MG63 (cell line): ENCODE measurements around the gene RNASE12. TPM values are rescaled to one million over a fixed set of nuclear protein-coding genes. Genes with fewer than 3 reads are reported as not detected.

Experiments used
- DNase-seq: peaks from one replicate; pipeline ENCODE4 v3.0.0-alpha.2; 2020
- H3K27me3 ChIP-seq: fragments of 250-450 bp; sonication (Bioruptor Pico); 2 replicates; pipeline ENCODE4 v1.5.1; 2020; ENCODE audit warnings: mild to moderate bottlenecking, moderate library complexity
- H3K36me3 ChIP-seq: fragments of 250-450 bp; sonication (Bioruptor Pico); 2 replicates; pipeline ENCODE4 v1.5.1; 2020; ENCODE audit warnings: mild to moderate bottlenecking, moderate library complexity
- H3K4me3 ChIP-seq: fragments of 250-450 bp; sonication (Bioruptor Pico); 2 replicates; pipeline ENCODE4 v1.5.1; 2020; ENCODE audit warnings: mild to moderate bottlenecking, moderate library complexity
- H3K9me3 ChIP-seq: fragments of 250-450 bp; sonication (Bioruptor Pico); 2 replicates; pipeline ENCODE4 v1.5.1; 2020; ENCODE audit warnings: mild to moderate bottlenecking, moderate library complexity
- total RNA-seq: library from RNA; depleted of rRNA; stranded (reverse); fragments of >200 nt; shearing (Covaris generic); gene quantifications from 2 replicates; pipeline ENCODE4 v1.2.3, GENCODE V29; 2014; ENCODE audit warnings: low replicate concordance

Gene RNASE12
- total RNA-seq, 1 experiment from 2014 or later, result not detected

DNA sequence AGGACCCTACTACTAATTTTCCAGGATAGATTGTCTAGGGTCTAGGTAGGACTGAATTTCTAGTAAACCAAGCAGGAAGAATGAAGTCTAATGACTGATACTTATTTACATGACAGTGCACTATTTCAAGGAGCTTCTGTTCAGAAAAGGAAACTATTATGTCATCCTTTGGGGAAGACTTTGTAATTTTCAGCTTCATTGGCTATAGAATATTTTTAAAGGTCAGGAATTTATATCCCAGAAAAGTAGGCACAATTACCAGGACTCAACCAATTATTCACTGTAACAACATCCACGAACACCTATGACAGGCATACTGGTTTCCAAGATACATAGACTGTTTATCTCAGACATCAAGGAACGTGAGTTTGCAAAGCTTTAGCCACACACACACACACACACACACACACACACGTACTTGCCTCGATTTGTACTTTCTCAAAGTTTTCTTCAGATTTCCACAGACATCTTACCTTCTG is 27.1 kb upstream of the RNASE12 start:
- Histone ChIP-seq H3K36me3 (no peaks in the 10 kb centered on the region), H3K4me3 (no peak overlapping the region), H3K9me3 (no peaks in the 10 kb centered on the region), H3K27me3 (no peaks in the 10 kb centered on the region)
- no peak for DNase-seq

DNA sequence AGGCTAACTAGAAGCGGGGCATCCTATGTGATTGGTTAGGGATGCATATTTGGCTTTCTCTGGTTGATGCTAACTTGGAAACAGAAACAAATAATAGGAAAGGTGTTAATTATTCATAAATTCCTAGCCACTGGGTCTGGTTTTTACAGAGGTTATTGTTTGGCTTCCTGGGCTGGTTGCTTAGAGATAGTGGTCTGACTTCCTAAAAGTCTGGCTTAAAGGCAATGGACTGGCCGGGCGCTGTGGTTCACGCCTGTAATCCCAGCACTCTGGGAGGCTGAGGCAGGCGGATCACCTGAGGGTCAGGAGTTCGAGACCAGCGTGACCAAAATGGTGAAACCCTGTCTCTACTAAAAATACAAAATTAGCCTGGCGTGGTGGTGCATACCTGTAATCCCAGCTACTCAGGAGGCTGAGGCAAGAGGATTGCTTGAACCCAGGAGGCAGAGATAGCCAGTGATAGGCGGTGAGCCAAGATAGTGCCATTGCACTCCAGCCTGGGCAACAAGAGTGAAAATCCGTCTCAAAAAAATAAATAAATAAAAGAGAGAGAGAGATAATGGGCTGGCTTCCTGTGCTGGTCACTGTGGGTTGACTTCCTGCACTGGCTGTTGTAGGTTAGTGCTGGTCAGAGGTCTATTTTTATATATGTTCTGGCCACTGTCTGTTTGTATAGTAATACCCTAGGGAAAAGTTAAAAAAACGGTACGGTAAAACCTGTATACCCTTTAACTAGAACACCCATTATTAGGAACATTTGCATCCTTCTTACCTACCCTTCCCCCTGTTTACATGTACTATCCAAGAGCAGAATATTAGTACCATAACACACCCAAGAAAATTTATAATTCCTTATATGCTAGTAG is 26.2 kb upstream of the RNASE12 start:
- DNase-seq, result no peak

DNA sequence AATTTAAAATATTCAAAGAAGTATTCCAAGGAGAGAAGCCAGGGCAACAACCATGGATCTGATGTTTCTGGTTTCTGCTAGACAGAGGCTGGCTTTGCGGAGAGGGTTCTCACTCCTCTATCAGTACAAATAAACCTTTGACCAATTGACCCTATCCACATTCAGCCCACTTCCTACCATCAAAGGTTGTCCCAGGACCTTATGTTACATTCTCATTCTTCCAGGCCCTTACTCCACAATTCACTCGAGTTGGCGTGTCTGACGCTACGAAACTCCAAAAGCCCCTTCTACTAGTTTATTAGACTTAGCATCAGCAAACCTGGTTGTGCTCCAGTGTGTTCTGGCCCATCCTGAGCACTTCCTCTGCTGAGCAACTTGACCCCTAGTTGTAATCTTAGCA is 24.8 kb upstream of the RNASE12 start:
- Histone ChIP-seq H3K27me3 (no peaks in the 10 kb centered on the region), H3K36me3 (no peaks in the 10 kb centered on the region), H3K9me3 (no peaks in the 10 kb centered on the region), H3K4me3 (no peak overlapping the region)
- DNase-seq, result no peak

More for the DNA sequence above, 26.2 kb upstream of the RNASE12 start:
- Histone ChIP-seq H3K27me3 (no peaks in the 10 kb centered on the region), H3K4me3 (no peak overlapping the region), H3K36me3 (no peaks in the 10 kb centered on the region), H3K9me3 (no peaks in the 10 kb centered on the region)

DNA sequence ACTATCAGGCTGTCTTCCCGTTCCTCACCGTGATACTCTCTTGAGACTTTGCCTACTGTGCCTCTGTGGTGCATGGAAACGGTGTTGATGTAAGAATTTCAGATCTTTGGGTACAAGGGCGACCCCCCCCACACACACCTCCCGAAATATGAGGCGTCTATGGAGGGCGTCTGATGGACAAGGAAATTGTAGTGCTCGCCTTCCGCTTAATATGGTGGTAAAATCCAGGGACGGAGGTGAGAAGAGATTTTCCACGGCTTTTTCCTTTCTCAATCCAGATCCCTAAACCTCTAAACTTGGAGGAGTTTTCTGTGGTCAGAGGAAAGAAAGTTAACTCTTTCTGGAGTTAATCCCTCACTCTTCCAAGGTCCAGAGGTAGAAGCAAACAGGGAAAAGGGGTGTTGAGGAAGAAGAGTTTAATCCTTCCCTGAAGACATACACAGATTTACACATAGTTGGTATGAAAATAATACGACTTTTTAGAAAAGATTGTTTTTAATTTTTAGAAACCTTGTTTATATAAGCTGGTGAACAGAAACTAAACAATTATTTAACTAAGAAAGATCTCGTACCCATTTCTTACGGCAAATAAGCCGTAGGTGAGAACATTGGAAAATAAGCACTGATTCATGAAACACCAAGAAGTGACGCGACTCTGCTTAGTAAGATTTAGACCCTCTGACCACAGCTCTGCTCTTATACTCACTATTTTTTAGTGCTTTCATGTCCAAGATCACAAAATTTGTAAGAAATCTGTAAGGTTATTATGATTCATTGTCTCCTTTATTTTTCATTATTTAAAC is 23.1 kb upstream of the RNASE12 start:
- H3K36me3 ChIP-seq, result no peaks in the 10 kb centered on the region
- H3K27me3 ChIP-seq, result no peaks in the 10 kb centered on the region
- peak overlapping the region; percentile 63 for H3K4me3 ChIP-seq
- peak; percentile 50 for DNase-seq
- no peaks in the 10 kb centered on the region for H3K9me3 ChIP-seq

DNA sequence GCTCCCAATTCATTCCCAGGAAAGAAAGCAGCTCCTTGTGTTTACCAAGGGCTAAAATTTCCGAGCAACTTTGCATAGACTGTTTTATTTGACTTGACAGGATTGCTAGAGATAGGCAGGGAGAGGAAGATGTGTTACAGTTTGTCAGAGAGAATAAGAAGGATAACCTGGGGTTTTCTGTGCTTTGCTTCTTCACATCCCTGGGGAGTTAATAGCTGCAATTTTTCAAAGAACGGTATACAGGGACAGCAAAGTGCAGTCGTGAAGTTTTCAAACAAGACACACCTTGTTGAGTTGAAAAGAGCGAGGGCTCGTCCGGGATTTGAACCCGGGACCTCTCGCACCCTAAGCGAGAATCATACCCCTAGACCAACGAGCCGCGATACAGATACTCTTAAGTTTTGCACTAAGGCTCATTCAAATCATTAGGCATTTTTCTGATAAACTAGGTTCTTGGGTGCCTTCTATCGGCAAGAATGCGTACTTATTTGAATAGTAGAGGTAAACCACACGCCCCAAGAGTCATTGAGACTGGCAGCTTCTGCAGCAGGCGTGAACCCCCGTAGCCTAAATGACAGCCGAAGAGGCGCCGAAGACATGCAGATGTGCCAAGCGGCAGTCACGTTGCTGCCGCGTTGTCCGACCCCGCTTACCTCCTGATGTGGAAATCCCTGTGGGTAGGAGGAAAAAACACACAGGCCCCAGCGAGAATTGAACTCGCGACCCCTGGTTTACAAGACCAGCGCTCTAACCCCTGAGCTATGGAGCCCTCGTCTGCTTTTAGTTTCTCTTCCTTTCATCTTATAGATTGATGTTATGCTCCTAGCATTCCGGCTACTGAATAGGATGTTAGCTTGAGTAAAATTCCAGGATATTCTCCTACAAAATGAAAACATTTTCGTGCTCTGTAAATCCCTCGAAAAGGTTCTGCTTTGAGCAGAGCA is 22.2 kb upstream of the RNASE12 start:
- DNase-seq, result peak; percentile 94
- Histone ChIP-seq H3K4me3 (peak overlapping the region; percentile 63), H3K27me3 (no peaks in the 10 kb centered on the region), H3K36me3 (no peaks in the 10 kb centered on the region), H3K9me3 (no peaks in the 10 kb centered on the region)

DNA sequence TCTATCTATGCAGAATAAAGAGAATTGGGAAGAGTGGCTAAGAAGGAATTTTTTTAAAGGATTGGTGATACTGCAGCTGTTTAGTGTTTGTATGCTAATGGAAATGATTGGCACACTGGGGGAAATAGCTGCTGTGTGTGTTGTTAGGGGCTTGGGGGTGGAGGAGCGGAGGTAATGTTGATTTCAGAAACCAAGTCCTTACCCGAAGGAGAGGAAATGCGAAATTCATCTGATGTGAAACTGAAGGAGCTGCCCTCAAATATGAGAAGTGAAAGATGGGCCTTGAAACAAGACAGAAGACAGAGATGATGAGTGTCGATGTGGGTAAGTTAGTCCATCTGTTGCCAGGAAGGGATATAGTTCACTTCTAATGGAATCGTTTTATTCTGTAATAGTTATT is 21.2 kb upstream of the RNASE12 start:
- no peak overlapping the region; the same call in 1 of the 2 replicates for H3K4me3 ChIP-seq
- H3K9me3 ChIP-seq, result no peaks in the 10 kb centered on the region
- no peaks in the 10 kb centered on the region for H3K36me3 ChIP-seq
- DNase-seq, result no peak
- H3K27me3 ChIP-seq, result no peaks in the 10 kb centered on the region

DNA sequence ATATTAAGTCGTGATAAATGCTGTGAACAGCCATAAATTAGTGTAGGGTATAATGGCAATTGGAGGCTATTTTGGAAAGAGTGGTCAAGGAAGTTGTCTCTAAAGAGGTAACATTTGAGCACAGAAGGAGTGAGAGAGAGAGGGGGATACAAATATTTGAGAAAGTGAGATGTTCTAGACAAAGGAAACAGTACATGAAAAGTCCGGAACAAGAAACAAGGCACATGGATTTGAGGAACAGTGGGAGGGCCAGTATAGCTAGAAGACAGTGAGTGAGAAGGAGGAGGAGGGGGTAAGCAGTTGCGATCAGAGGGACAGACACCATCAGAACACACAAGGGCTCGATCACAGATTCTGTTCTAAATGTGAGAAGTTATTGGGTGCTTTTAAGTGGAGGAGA is 20.1 kb upstream of the RNASE12 start:
- H3K36me3 ChIP-seq, result no peaks in the 10 kb centered on the region
- no peaks in the 10 kb centered on the region for H3K27me3 ChIP-seq
- no peak overlapping the region for H3K4me3 ChIP-seq
- no peak for DNase-seq
- no peaks in the 10 kb centered on the region for H3K9me3 ChIP-seq

DNA sequence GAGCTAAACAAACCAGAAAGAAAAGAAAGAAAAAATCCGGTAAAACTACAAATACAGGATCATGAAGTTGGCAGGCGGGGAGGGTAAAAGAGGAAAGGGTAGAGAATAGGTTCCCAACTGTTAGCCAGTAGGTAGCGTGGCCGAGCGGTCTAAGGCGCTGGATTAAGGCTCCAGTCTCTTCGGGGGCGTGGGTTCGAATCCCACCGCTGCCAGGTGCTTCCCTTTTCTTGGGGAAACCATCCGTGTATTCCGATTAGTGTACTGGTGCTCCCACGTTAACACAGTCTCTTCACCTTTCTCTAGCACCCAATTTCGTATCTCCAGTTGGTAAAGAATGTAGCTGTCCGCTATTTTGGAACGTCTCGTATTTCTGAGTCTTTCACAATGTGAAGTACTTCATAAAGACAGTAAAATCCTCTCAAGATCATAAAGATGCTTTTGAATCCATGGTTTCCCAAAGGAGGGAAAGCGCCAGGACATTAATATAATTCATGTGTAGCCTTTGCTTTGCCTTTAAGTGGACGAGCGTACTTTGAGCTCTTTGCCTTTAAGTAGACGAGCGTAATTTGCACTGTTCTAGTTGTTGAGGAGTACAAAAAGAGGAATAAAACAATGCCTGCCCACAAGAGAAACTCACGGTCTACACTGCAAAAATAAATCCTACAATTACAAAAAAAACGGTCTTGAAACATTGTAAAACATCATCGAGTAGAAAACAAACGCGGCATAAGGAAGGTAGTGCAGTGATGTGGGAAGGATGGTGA is 19.0 kb upstream of the RNASE12 start:
- Histone ChIP-seq H3K36me3 (no peaks in the 10 kb centered on the region), H3K4me3 (peak overlapping the region; percentile 86), H3K9me3 (no peaks in the 10 kb centered on the region), H3K27me3 (no peaks in the 10 kb centered on the region)
- DNase-seq, result peak; percentile 65

DNA sequence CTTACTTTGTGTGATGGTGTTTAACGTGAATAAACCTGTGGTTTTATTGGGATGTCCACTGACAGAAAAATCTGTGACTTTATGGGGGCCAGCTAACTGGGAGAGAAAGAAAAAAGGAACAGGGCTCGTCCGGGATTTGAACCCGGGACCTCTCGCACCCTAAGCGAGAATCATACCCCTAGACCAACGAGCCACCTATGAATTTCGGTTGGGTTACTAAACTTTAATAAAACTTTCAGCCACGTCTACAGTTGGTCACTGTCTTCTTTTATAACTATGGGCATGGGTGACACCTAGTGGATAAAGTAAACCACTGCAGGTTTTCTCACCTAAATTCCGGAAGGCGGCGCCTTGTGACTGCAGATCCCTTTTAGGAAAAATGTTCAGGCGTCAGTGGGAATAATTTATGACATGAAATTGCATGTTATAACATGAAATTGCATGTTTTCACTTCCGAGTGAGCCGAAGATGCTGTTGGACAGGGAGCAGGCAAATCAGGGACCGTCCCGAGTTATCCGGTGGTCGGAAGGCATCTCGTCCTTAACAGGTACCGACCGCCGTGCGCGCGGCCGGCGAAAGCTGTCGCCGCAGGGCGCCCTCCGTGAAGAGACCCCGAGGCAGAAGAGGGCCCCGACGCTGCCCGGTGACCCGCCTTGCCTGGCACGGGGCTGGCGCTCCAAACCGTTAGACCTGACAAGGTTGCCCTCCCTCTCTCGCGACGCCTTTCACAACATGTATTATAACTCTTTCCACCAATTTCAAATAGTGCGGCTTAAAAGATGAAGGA is 18.2 kb upstream of the RNASE12 start:
- Histone ChIP-seq H3K36me3 (no peaks in the 10 kb centered on the region), H3K27me3 (no peaks in the 10 kb centered on the region)

DNA sequence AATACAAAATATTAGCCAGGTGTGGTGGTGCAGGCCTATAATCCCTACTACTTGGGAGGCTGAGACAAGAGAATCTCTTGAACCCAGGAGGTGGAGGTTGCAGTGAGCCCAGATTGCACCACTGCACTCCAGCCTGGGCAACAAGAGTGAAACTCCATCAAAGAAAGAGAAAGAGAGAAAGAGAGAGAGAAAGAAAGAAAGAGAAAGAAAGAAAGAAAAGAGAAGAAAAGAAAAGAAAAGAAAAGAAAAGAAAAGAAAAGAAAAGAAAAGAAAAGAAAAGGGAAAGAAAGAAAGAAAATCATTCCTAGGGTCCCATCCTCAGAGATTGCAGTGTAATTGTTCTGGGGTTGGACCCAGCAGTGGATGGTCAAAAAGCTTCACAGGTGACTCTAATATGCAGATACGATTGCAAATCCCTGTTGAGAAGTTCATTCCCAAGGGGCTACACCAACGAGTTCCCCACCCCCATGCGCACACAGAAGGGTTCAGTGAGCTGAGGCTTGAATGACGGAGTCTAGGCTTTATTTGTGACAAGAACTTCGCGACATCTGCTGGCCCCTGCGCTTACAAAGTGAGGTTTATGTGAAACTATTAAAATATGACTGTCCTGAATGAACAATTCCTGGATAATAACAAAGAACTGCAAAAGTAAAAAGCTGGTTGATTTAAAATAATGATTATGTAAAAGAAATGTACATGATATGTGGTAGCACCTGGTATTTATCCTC is 17.4 kb upstream of the RNASE12 start:
- no peak for DNase-seq
- H3K9me3 ChIP-seq, result no peaks in the 10 kb centered on the region
- no peaks in the 10 kb centered on the region for H3K27me3 ChIP-seq
- no peaks in the 10 kb centered on the region for H3K36me3 ChIP-seq
- H3K4me3 ChIP-seq, result peak overlapping the region; percentile 86; the same call in 1 of the 2 replicates

More for the DNA sequence above, 18.2 kb upstream of the RNASE12 start:
- Histone ChIP-seq H3K4me3 (peak overlapping the region; percentile 86), H3K9me3 (no peaks in the 10 kb centered on the region)
- peak; percentile 35 for DNase-seq

DNA sequence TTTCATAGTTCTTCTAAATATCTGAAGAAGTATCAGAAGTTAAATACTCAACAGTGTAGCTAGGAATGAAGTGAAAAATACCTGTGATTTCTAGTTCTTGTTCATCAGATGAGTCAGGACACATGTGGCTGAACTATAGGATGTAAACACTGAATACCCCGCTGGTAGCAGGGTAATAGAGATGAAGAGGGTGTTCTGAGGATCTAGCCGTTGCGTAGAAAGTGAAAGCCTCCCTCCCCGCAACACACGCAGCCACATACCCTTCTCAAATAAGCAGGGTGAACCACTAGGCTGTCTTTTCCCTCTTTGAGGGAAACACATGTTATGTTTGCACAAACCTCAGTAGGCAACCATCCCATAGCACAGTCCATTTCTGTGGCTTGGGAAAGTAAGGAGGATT is 16.4 kb upstream of the RNASE12 start:
- Histone ChIP-seq H3K9me3 (no peaks in the 10 kb centered on the region), H3K4me3 (no peak overlapping the region), H3K36me3 (no peaks in the 10 kb centered on the region), H3K27me3 (no peaks in the 10 kb centered on the region)
- DNase-seq, result no peak

DNA sequence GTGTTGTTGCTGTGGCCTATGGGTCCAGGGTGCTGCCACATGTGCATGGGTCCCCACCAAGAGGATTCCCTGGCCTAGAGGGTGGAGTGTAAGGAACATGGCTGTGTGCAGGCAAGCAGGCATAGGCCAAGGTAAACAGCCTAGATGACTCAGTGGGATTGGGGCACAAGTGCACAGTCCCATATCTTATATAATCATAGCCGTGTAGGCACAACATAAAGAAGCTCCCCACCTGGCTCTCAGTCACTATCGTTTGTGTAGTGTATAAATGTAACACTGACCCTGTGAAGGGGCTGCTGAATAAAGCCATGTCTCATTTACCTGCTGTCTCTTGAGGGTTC is 15.7 kb upstream of the RNASE12 start:
- DNase-seq, result no peak
- no peaks in the 10 kb centered on the region for H3K9me3 ChIP-seq
- no peaks in the 10 kb centered on the region for H3K27me3 ChIP-seq
- H3K4me3 ChIP-seq, result no peak overlapping the region
- no peaks in the 10 kb centered on the region for H3K36me3 ChIP-seq

DNA sequence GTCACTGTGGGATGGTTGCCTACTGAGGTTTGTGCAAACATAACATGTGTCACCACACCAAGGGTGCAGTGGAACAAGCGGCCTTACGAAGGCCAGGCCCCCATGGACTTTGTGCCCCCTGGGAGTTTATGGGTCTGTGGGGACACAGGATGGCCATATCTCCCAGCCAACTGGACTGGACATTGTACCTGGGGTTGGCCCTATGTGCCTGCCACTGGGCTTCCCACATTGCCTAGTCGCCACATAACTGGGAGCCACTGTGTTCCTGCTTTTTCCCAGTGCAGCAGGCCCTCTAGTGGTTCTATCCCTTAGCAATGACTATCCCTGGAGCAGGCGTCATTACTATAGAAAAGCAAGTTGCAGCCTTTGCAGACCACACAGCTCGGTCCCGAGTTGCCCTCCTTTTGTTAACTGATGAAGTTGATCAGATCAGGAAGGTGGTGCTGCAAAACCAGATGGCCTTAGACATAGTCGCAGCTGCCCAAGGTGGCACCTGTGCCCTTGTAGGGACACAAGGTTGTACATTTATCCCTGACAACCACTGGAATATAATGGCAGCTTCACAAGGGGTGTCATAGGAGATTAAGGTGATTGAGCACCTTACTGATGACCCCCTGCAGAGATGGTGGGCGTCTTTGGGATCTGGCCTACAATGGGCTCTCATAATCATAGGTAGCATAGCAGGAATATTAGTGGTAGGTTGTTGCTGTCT is 15.2 kb upstream of the RNASE12 start:
- Histone ChIP-seq H3K4me3 (no peak overlapping the region), H3K36me3 (no peaks in the 10 kb centered on the region), H3K9me3 (no peaks in the 10 kb centered on the region), H3K27me3 (no peaks in the 10 kb centered on the region)
- DNase-seq, result no peak
